ENCODE measurements around the gene WDSUB1. TPM values are rescaled to one million over a fixed set of nuclear protein-coding genes. Genes with fewer than 3 reads are reported as not detected.

WDSUB1 gene
- polyA plus RNA-seq, 2 donors, result 8.0 to 9.0 TPM

- H3K4me3 ChIP-seq (ENCODE audit: low read depth in 1 of 2, low read length in 2 of 2), result no peak overlapping the region
- no peaks in the 10 kb centered on the region for H3K27me3 ChIP-seq (ENCODE audit: control insufficient read depth in 1 of 2, insufficient read depth in 2 of 2, low read length in 2 of 2)
- peak overlapping the region in 1 of 2 donors; percentile 8 for H3K27ac ChIP-seq (ENCODE audit: low read depth in 2 of 2, low read length in 1 of 2)
- peaks cover 27 to 45% of the 10 kb centered on the region in 2 donors for H3K36me3 ChIP-seq (ENCODE audit: control insufficient read depth in 2 of 2, insufficient read depth in 2 of 2, low read length in 1 of 2)
- H3K4me1 ChIP-seq (ENCODE audit: control insufficient read depth in 2 of 2, insufficient read depth in 2 of 2, low read length in 1 of 2), result peaks cover 0 to 3% of the 10 kb centered on the region in 2 donors
- no peaks in the 10 kb centered on the region for H3K9me3 ChIP-seq (ENCODE audit: control insufficient read depth in 2 of 2, insufficient read depth in 1 of 2, low read depth in 1 of 2, low read length in 1 of 2)
Observed at GRCh38 chr2:159226608-159227385, 59.7 kb downstream of the WDSUB1 start.

GRCh38 chr2:159226059-159226461 lies 60.4 kb downstream of the WDSUB1 start:
- H3K27ac ChIP-seq (ENCODE audit: low read depth in 2 of 2, low read length in 1 of 2), result no peak overlapping the region
- no peak overlapping the region for H3K4me3 ChIP-seq (ENCODE audit: low read depth in 1 of 2, low read length in 2 of 2)
- peaks cover 0 to 3% of the 10 kb centered on the region in 2 donors for H3K4me1 ChIP-seq (ENCODE audit: control insufficient read depth in 2 of 2, insufficient read depth in 2 of 2, low read length in 1 of 2)
- no peaks in the 10 kb centered on the region for H3K27me3 ChIP-seq (ENCODE audit: control insufficient read depth in 1 of 2, insufficient read depth in 2 of 2, low read length in 2 of 2)
- peaks cover 27 to 47% of the 10 kb centered on the region in 2 donors for H3K36me3 ChIP-seq (ENCODE audit: control insufficient read depth in 2 of 2, insufficient read depth in 2 of 2, low read length in 1 of 2)
- no peaks in the 10 kb centered on the region for H3K9me3 ChIP-seq (ENCODE audit: control insufficient read depth in 2 of 2, insufficient read depth in 1 of 2, low read depth in 1 of 2, low read length in 1 of 2)
- 47 to 59% methylated on average over 5 of the region's 5 CpGs for WGBS, 2 donors

- H3K36me3 ChIP-seq (ENCODE audit: control insufficient read depth in 2 of 2, insufficient read depth in 2 of 2, low read length in 1 of 2), result peaks cover 23 to 43% of the 10 kb centered on the region in 2 donors
Observed at GRCh38 chr2:159225025-159226016, 61.2 kb downstream of the WDSUB1 start.

GRCh38 chr2:159224061-159224813 lies 62.3 kb downstream of the WDSUB1 start:
- no peak overlapping the region for H3K27ac ChIP-seq (ENCODE audit: low read depth in 2 of 2, low read length in 1 of 2)
- H3K9me3 ChIP-seq (ENCODE audit: control insufficient read depth in 2 of 2, insufficient read depth in 1 of 2, low read depth in 1 of 2, low read length in 1 of 2), result no peaks in the 10 kb centered on the region
- peaks cover 0 to 3% of the 10 kb centered on the region in 2 donors for H3K4me1 ChIP-seq (ENCODE audit: control insufficient read depth in 2 of 2, insufficient read depth in 2 of 2, low read length in 1 of 2)
- H3K36me3 ChIP-seq (ENCODE audit: control insufficient read depth in 2 of 2, insufficient read depth in 2 of 2, low read length in 1 of 2), result peaks cover 14 to 37% of the 10 kb centered on the region in 2 donors
- H3K27me3 ChIP-seq (ENCODE audit: control insufficient read depth in 1 of 2, insufficient read depth in 2 of 2, low read length in 2 of 2), result no peaks in the 10 kb centered on the region
- 94 to 95% methylated on average over 17 of the region's 17 CpGs for WGBS, 2 donors
- H3K4me3 ChIP-seq (ENCODE audit: low read depth in 1 of 2, low read length in 2 of 2), result no peak overlapping the region

More at GRCh38 chr2:159225025-159226016, 61.2 kb downstream of the WDSUB1 start:
- 87% methylated on average over 26 of the region's 26 CpGs for WGBS, 2 donors
- H3K27ac ChIP-seq (ENCODE audit: low read depth in 2 of 2, low read length in 1 of 2), result no peak overlapping the region
- no peak overlapping the region for H3K4me3 ChIP-seq (ENCODE audit: low read depth in 1 of 2, low read length in 2 of 2)
- H3K4me1 ChIP-seq (ENCODE audit: control insufficient read depth in 2 of 2, insufficient read depth in 2 of 2, low read length in 1 of 2), result peaks cover 0 to 3% of the 10 kb centered on the region in 2 donors
- no peaks in the 10 kb centered on the region for H3K27me3 ChIP-seq (ENCODE audit: control insufficient read depth in 1 of 2, insufficient read depth in 2 of 2, low read length in 2 of 2)
- H3K9me3 ChIP-seq (ENCODE audit: control insufficient read depth in 2 of 2, insufficient read depth in 1 of 2, low read depth in 1 of 2, low read length in 1 of 2), result no peaks in the 10 kb centered on the region

GRCh38 chr2:159219394-159219998 lies 67.0 kb downstream of the WDSUB1 start:
- WGBS, 2 donors, result 96 to 97% methylated on average over 8 of the region's 8 CpGs
- Histone ChIP-seq H3K4me3 (ENCODE audit: low read depth in 1 of 2, low read length in 2 of 2) (no peak overlapping the region), H3K27me3 (ENCODE audit: control insufficient read depth in 1 of 2, insufficient read depth in 2 of 2, low read length in 2 of 2) (no peaks in the 10 kb centered on the region), H3K36me3 (ENCODE audit: control insufficient read depth in 2 of 2, insufficient read depth in 2 of 2, low read length in 1 of 2) (peaks cover 13 to 50% of the 10 kb centered on the region in 2 donors), H3K4me1 (ENCODE audit: control insufficient read depth in 2 of 2, insufficient read depth in 2 of 2, low read length in 1 of 2) (peaks cover 0 to 2% of the 10 kb centered on the region in 2 donors), H3K9me3 (ENCODE audit: control insufficient read depth in 2 of 2, insufficient read depth in 1 of 2, low read depth in 1 of 2, low read length in 1 of 2) (peaks cover 0 to 2% of the 10 kb centered on the region in 2 donors), H3K27ac (ENCODE audit: low read depth in 2 of 2, low read length in 1 of 2) (no peak overlapping the region)

- Histone ChIP-seq H3K4me3 (ENCODE audit: low read depth in 1 of 2, low read length in 2 of 2) (no peak overlapping the region), H3K27ac (ENCODE audit: low read depth in 2 of 2, low read length in 1 of 2) (no peak overlapping the region), H3K9me3 (ENCODE audit: control insufficient read depth in 2 of 2, insufficient read depth in 1 of 2, low read depth in 1 of 2, low read length in 1 of 2) (peaks cover 0 to 2% of the 10 kb centered on the region in 2 donors), H3K4me1 (ENCODE audit: control insufficient read depth in 2 of 2, insufficient read depth in 2 of 2, low read length in 1 of 2) (no peaks in the 10 kb centered on the region), H3K27me3 (ENCODE audit: control insufficient read depth in 1 of 2, insufficient read depth in 2 of 2, low read length in 2 of 2) (no peaks in the 10 kb centered on the region), H3K36me3 (ENCODE audit: control insufficient read depth in 2 of 2, insufficient read depth in 2 of 2, low read length in 1 of 2) (peaks cover 7 to 44% of the 10 kb centered on the region in 2 donors)
- 94% methylated on average over 6 of the region's 6 CpGs for WGBS, 2 donors
Observed at GRCh38 chr2:159218389-159218788, 68.1 kb downstream of the WDSUB1 start.

GRCh38 chr2:159217676-159218075 lies 68.8 kb downstream of the WDSUB1 start:
- 83 to 84% methylated on average over 5 of the region's 5 CpGs for WGBS, 2 donors
- H3K4me1 ChIP-seq (ENCODE audit: control insufficient read depth in 2 of 2, insufficient read depth in 2 of 2, low read length in 1 of 2), result no peaks in the 10 kb centered on the region

GRCh38 chr2:159215116-159215515 lies 71.4 kb downstream of the WDSUB1 start:
- Histone ChIP-seq H3K9me3 (ENCODE audit: control insufficient read depth in 2 of 2, insufficient read depth in 1 of 2, low read depth in 1 of 2, low read length in 1 of 2) (peaks cover 0 to 2% of the 10 kb centered on the region in 2 donors), H3K4me1 (ENCODE audit: control insufficient read depth in 2 of 2, insufficient read depth in 2 of 2, low read length in 1 of 2) (no peaks in the 10 kb centered on the region), H3K4me3 (ENCODE audit: low read depth in 1 of 2, low read length in 2 of 2) (no peak overlapping the region), H3K36me3 (ENCODE audit: control insufficient read depth in 2 of 2, insufficient read depth in 2 of 2, low read length in 1 of 2) (peaks cover 9 to 41% of the 10 kb centered on the region in 2 donors), H3K27ac (ENCODE audit: low read depth in 2 of 2, low read length in 1 of 2) (no peak overlapping the region), H3K27me3 (ENCODE audit: control insufficient read depth in 1 of 2, insufficient read depth in 2 of 2, low read length in 2 of 2) (no peaks in the 10 kb centered on the region)
- WGBS, 2 donors, result 94 to 96% methylated on average over 7 of the region's 7 CpGs

More at GRCh38 chr2:159217676-159218075, 68.8 kb downstream of the WDSUB1 start:
- H3K27me3 ChIP-seq (ENCODE audit: control insufficient read depth in 1 of 2, insufficient read depth in 2 of 2, low read length in 2 of 2), result no peaks in the 10 kb centered on the region
- no peak overlapping the region for H3K4me3 ChIP-seq (ENCODE audit: low read depth in 1 of 2, low read length in 2 of 2)
- no peak overlapping the region for H3K27ac ChIP-seq (ENCODE audit: low read depth in 2 of 2, low read length in 1 of 2)
- H3K9me3 ChIP-seq (ENCODE audit: control insufficient read depth in 2 of 2, insufficient read depth in 1 of 2, low read depth in 1 of 2, low read length in 1 of 2), result peaks cover 0 to 2% of the 10 kb centered on the region in 2 donors
- H3K36me3 ChIP-seq (ENCODE audit: control insufficient read depth in 2 of 2, insufficient read depth in 2 of 2, low read length in 1 of 2), result peaks cover 7 to 44% of the 10 kb centered on the region in 2 donors

All from esophagus (tissue), 2 donors.